ENCODE data around the gene HSPB6.

The HSPB6 gene

DNA sequence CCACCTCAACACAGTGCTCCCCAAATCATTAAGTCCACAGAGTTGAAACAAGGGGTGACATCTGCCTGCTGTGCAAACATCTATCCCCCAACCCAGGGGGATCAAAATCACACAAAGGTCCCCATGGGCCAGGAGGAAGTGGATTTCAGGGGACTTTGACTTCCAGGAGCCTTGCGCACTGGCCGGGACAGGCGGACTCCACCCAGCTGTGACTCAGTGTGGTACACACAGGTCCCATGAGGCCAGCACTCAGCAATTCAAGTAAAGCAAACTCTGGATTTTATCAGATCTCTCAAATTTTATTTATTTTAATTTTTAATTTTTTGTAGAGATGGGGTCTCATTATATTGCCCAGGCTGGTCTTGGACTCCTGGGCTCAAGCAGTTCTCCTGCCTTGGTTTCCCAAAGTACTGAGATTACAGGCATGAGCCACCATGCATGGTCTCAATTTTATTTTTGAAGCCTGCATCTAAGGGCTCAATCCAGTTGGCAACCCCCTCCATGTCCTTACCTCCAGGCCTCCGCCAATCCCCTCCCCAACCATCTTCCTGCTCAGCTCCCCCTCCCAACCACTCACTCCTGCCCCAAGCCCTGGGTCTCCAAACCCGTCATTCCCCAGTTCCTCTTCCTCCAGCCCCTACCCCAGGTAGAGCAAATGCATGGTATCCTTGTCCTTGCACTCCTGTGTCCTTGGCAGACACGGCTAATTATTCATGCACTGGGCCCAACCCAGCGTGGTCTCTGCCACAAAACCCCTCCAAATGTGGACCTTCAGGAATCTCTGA, 36.7 kb upstream of the HSPB6 start:
- Histone ChIP-seq H3K9me2 (replicated peaks; ENCODE audit: low read depth, low read length) (no peaks in the 10 kb centered on the region), H4K20me1 (ENCODE audit: insufficient read depth, low read length, poor library complexity, severe bottlenecking) (no peaks in the 10 kb centered on the region), H3F3A (ENCODE audit: low read depth) (no peaks in the 10 kb centered on the region), H2AFZ (ENCODE audit: low read length) (no peak overlapping the region), H3K4me2 (ENCODE audit: low read depth, low read length, poor library complexity, severe bottlenecking) (no peak overlapping the region), H3K9ac (ENCODE audit: low read depth, low read length, poor library complexity, severe bottlenecking) (no peak overlapping the region), H3K79me2 (ENCODE audit: insufficient read depth, low read length) (no peaks in the 10 kb centered on the region), H3K4me1 (ENCODE audit: insufficient read depth, low read length, poor library complexity, severe bottlenecking) (no peaks in the 10 kb centered on the region), H3K36me3 (ENCODE audit: insufficient read depth, low read length) (no peaks in the 10 kb centered on the region), H3K4me3 (ENCODE audit: low read length, poor library complexity, severe bottlenecking) (no peak overlapping the region), H3K9me3 (ENCODE audit: insufficient read depth, low read depth, low read length) (no peaks in the 10 kb centered on the region), H3K27me3 (ENCODE audit: insufficient read depth, low read length, poor library complexity, severe bottlenecking) (no peaks in the 10 kb centered on the region)
- TF ChIP-seq, protein P1, sequence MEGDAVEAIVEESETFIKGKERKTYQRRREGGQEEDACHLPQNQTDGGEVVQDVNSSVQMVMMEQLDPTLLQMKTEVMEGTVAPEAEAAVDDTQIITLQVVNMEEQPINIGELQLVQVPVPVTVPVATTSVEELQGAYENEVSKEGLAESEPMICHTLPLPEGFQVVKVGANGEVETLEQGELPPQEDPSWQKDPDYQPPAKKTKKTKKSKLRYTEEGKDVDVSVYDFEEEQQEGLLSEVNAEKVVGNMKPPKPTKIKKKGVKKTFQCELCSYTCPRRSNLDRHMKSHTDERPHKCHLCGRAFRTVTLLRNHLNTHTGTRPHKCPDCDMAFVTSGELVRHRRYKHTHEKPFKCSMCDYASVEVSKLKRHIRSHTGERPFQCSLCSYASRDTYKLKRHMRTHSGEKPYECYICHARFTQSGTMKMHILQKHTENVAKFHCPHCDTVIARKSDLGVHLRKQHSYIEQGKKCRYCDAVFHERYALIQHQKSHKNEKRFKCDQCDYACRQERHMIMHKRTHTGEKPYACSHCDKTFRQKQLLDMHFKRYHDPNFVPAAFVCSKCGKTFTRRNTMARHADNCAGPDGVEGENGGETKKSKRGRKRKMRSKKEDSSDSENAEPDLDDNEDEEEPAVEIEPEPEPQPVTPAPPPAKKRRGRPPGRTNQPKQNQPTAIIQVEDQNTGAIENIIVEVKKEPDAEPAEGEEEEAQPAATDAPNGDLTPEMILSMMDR (conservative IDR thresholded peaks at IDR 0.05; ENCODE audit: low read length): no peak
- TF ChIP-seq EZH2phosphoT487 (IDR thresholded peaks at IDR 0.05; ENCODE audit: borderline replicate concordance): no peak

DNA sequence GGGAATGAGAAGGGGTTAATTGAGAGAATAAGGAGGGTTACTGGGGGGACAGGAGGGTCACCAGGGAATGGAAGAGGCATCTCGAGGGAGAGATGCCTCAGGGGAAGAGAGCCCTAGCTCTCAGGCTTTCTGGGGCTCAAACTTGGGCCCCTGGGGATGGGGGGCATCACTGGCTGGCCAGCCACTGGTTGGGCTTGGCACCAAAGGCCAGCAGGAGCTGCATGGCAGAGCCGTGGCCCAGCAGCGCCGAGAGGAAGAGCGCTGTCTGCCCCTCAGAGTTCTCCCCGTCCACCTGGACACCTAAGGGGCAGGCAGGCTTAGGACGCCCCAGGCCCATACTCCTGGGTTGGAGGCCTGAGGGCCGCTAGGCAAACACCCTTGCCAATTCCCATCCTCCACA, 36.1 kb upstream of the HSPB6 start:
- Histone ChIP-seq H3F3A (ENCODE audit: low read depth) (no peaks in the 10 kb centered on the region), H3K27me3 (ENCODE audit: insufficient read depth, low read length, poor library complexity, severe bottlenecking) (no peaks in the 10 kb centered on the region), H3K4me2 (ENCODE audit: low read depth, low read length, poor library complexity, severe bottlenecking) (no peak overlapping the region), H3K36me3 (ENCODE audit: insufficient read depth, low read length) (no peaks in the 10 kb centered on the region), H3K9me2 (replicated peaks; ENCODE audit: low read depth, low read length) (no peaks in the 10 kb centered on the region), H3K79me2 (ENCODE audit: insufficient read depth, low read length) (no peaks in the 10 kb centered on the region), H3K4me3 (ENCODE audit: low read length, poor library complexity, severe bottlenecking) (no peak overlapping the region), H2AFZ (ENCODE audit: low read length) (no peak overlapping the region), H3K4me1 (ENCODE audit: insufficient read depth, low read length, poor library complexity, severe bottlenecking) (no peaks in the 10 kb centered on the region), H4K20me1 (ENCODE audit: insufficient read depth, low read length, poor library complexity, severe bottlenecking) (peaks cover 2% of the 10 kb centered on the region), H3K9me3 (ENCODE audit: insufficient read depth, low read depth, low read length) (no peaks in the 10 kb centered on the region), H3K9ac (ENCODE audit: low read depth, low read length, poor library complexity, severe bottlenecking) (no peak overlapping the region)
- TF ChIP-seq, protein P1 (conservative IDR thresholded peaks at IDR 0.05; ENCODE audit: low read length): no peak
- no peak for TF ChIP-seq EZH2phosphoT487 (IDR thresholded peaks at IDR 0.05; ENCODE audit: borderline replicate concordance)

DNA sequence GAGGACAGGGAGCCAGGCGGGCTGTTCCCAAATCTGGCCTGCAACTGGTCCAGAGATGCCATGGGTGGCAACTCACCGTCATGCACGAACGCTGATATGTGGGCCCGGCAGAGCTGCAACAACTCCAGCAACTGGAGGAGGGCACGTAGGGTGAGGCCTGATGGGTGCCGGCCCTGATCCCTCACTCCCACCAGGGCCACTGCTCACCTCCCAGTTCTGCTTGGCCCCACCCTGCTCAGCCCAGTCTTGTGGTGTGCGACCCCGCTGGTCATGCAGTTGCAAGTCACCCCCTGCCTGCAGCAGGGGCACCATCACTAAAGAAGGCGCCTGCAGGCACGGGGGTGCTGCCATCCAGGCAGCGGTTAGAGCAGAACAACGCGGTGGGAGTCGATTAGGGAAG, 35.5 kb upstream of the HSPB6 start:
- Histone ChIP-seq H3K4me3 (ENCODE audit: low read length, poor library complexity, severe bottlenecking) (no peak overlapping the region), H3K4me1 (ENCODE audit: insufficient read depth, low read length, poor library complexity, severe bottlenecking) (no peaks in the 10 kb centered on the region), H3K9ac (ENCODE audit: low read depth, low read length, poor library complexity, severe bottlenecking) (no peak overlapping the region), H2AFZ (ENCODE audit: low read length) (no peak overlapping the region), H3K27me3 (ENCODE audit: insufficient read depth, low read length, poor library complexity, severe bottlenecking) (no peaks in the 10 kb centered on the region), H3K9me3 (ENCODE audit: insufficient read depth, low read depth, low read length) (no peaks in the 10 kb centered on the region), H3K36me3 (ENCODE audit: insufficient read depth, low read length) (no peaks in the 10 kb centered on the region), H3K79me2 (ENCODE audit: insufficient read depth, low read length) (no peaks in the 10 kb centered on the region), H3K4me2 (ENCODE audit: low read depth, low read length, poor library complexity, severe bottlenecking) (no peak overlapping the region), H3F3A (ENCODE audit: low read depth) (no peaks in the 10 kb centered on the region), H3K9me2 (replicated peaks; ENCODE audit: low read depth, low read length) (no peaks in the 10 kb centered on the region), H4K20me1 (ENCODE audit: insufficient read depth, low read length, poor library complexity, severe bottlenecking) (peaks cover 3% of the 10 kb centered on the region)
- no peak for TF ChIP-seq EZH2phosphoT487 (IDR thresholded peaks at IDR 0.05; ENCODE audit: borderline replicate concordance)
- TF ChIP-seq, protein P1 (conservative IDR thresholded peaks at IDR 0.05; ENCODE audit: low read length): no peak
